Stimulated activated CD8-positive, alpha-beta memory T cell treated with anti-CD3 and anti-CD28 coated beads, Interleukin-4, amount 100 ng/mL, for 1 hour (primary cell): Measurements from ENCODE around the gene LGI1.

Experiments used
- DNase-seq, 2 donors: peaks; one replicate each; pipeline ENCODE4 v3.0.0-alpha.2; 2020; ENCODE audit warnings: low read depth in 2 of 2, low spot score in 1 of 2

LGI1 gene

DNA sequence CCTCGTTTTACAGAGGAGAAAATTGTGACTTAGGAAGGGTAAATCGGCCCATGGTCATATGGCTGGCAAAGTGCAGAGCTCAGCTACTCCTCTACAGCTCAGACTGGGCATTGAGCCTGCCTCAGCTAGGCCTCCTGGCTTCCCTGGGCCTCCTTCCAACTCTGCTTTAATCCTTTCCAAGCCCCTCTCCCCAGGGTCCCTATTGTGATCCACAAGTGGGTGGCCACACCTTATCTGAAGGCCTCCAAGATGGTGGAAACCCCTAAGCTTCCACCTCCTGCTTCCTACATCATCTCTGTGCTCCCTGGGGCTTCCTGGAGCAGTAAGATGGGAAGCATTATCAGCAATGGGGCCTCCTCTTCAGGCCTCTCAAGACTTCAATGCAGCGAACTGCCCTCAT, 3.0 kb upstream of the LGI1 start:
- DNase-seq: no peak

DNA sequence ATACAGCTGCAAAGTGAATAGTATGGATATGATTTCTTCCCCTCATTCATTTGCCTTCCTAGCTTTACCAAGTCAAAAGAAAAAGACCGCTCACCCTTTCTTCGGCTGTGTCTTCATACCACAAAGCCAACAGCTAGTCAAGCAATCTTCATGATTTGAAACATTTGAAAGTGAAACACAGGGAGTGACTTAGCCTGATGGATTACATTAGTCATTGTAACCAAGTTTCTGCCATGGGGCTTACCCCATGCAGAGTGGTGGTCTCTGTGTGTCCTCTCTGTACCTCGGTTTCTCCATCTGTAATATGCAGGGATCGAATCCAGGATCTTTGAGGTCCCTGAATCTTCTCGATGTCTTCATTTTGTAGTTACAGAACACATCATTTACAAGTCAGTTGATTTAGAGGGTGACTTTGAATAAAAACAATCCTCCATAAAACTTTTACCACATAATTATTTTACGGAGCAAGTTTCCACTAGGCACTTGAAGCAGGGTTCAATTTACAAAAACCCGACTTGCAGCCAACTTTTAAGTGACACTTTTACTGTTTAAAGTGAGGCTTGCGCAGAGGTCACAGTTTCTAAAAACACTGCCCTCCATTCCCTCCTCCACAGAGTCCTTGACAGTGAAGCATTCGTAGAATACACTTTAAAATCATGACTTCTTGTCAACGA, 2.2 kb upstream of the LGI1 start:
- no peak for DNase-seq

DNA sequence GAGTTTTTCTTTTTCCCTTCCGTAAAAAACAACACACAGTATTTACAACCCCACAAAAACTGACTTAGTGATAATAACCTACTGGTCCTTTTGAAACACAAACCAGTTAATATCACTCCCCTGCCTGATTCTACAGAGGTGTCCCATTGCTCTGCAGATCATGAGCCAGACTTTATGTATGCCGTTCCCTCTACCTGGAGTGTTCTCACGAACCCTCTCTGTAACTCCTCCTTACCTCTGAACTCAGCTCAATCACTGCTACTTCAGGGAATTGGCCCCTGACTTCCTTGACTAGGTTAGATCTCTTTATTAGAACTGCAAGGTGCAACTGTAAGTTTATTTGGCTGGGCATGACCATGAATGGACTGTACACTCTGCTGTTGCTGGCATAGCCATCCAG, 1.6 kb upstream of the LGI1 start:
- DNase-seq: no peak

DNA sequence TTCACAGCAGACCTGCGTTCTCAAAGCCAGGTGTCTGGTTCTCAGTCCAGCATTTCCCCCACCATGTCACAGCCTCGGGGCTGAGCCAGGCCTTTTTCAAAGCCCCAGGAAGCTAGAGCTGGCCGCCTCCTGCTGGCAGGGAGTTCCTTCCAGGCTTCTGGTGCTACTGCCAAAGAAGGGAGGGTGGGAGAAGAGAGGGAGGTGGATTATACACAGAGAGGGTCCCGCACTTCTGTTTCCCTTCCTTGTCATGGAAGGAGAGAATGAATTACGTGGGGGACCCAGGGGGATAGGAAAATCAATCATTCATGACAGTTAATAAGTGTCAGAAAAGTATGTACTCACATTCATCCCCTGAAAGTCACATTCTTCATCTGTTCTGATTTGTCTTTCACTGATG, 600 bp upstream of the LGI1 start:
- no peak for DNase-seq

DNA sequence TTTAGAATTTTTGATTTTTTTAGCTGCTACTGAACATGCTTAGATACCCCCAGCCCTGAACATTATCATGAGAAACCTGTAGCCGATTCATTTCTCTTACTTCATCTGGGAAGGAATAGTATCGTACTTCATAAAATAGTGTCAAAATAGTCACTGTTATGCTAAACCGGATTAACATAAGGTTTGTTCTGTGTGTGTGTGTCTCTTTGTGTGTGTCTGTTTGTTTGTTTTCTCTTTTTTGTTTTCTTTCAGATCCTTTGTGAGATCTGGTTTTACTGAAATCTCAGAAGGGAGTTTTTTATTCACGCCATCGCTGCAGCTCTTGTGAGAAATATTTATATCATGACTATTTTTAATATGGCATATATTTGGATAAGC, 761 bp downstream of the LGI1 start:
- DNase-seq: no peak

DNA sequence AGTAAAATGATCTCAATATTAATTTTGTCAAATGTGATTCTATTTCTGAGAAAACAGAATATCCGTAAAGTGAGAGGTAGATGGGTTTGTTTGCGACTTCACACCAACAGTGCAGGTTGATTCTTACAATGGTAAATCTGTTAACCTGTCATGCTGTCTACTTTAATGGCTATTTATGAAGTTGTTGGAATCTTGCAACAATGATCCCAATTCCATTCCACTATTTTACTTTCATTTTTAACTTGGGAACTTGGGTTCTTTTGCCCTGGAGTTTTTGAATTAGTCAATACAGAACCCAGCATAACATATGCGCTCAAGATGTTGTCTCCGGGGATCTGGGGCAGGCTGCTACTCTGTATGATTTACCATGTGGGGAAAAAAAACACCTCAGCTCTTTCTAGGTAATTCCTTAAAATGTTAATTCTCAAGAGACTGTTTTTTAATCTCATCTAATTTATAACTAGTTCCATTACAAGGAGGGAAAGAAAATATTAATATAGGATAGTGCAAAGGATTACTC, 1.2 kb downstream of the LGI1 start:
- no peak for DNase-seq

DNA sequence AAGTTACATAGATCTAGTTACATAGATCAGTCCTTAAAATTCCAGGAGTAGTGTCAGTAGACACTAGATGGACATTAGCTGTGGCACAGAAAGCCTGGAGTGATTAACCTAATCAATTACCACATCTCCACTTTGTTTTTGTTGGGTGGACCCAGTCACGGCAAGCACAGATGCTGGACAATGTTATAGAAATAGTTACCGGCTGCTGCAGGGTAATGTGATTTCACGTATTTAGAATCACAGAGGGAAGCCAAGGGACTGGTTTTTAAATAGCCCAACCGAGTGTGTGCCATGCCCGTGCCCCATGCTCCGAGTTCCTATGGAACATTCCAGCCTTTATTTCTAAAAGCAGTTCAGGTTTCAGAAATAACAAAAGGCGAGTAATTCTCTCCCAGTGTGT, 2.8 kb downstream of the LGI1 start:
- no peak for DNase-seq

DNA sequence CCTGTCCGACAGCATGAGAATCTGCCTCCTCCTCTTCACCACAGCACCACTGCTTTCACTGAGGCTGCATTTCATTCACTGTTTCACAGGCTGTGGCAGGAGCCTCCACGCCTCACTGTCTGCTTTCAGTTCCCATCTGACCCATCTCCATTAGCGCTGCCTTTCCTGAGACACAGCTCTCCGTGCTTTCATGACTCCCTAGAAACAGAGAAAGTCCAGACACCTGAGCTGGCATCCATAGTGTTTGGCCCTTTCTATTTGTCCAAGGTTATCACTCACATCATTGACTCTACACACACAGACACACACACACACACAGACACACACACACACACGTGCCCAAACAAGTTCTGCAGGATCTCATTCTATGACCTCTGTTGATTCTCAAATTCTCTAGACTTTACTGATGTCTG, 5.2 kb downstream of the LGI1 start:
- no peak for DNase-seq

DNA sequence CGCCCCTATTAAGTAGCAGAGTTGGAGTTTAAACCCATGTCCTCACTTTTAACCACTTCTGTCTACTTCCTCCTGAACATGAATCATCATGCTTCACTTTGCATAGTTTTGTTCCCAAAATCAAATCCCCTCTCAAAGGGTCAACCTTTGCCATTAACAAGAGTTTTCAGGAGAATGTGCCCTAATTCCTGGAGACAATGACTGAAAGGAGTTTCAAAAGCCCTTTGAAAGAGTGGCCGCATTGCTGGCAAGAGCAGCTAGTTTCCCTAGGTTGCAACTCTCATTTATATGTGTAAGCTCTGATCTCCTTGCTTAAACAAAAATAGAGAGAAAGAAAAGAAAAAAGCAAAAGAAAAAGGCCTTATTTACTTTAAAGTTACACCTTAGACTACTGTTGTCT, 9.2 kb downstream of the LGI1 start:
- no peak for DNase-seq

DNA sequence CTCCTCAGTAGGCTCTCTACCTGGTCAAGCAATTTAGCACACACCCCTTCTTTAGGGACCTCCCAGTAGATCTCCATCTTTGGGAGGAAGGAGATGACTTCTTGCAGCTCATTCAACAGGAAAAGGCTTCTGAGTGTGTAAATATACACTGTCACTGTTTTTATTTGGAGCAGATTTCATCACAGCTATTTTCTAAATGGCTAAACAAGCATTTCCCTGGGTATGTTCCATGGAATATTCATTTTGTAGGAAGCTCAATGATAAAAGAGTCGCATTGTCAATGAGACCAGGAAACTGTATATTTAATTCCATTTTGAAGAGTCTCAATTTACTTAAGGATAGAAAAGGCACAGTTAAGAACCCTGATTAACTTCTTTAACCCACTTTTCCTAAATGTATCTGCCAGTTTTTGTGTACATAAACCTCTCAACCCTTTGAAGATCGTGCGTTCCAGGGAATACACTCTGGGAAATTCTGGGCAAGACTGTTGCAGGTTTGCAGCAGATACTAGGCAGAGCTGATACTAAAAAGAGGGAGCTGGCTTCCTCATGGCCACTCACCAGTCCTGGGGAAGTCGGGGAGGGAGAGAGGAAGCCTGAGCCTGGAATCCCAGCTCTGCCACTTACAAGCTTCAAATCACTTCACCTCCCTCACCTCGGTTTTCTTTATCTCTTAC, 10.1 kb downstream of the LGI1 start:
- DNase-seq: no peak

DNA sequence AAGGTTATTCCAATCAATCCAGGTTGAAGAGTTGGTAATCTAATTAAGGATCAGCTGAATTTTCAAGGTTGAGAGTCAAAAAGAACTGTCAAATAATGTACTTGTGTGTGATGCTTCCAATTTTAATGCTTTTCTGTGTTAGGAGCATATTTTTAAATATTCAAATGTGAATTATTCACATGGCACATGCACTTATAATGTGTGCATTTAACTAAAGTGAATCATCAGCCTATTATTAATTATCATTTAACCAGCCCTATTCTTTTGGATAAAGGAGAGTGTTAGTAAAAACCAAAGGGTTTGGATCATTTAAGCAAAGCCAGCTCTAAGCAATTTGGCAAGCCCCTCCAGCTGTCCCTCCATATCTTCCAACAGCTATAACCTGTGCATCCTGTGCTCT, 11.2 kb downstream of the LGI1 start:
- no peak for DNase-seq

DNA sequence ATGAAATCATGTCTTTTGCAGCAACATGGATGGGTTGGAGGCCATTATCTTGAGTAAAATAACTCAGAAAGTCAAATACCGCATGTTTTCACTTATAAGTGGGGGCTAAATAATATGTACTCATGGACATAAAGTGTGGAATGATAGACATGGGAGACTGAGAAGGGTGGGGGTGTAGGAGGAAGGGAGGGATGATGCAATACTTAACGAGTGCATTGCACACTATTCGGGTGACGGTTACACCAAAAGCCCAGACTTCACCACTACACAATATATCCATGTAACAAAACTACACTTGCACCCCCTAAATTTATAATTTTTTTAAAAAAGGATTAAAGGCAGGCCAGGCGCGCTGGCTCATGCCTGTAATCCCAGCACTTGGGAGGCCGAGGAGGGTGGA, 13.6 kb downstream of the LGI1 start:
- no peak for DNase-seq

DNA sequence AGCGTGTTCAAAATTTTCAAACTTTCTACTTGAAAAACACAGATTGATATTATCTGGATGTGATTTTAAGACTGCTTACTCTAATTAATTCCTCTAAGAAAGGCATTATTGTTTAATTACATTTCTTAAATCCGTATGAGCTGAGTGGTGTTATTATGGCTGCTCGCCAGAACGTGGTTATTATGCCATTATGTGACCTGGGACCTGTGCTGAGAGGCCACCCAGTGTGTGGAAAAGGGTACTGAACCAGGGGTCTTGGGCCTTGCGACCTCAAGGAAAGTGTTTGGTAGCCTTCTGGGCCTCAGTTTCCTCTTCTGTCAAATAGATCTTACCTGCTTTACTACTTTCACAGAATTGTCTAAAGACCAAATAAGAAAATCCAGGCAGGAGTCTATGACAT, 15.4 kb downstream of the LGI1 start:
- no peak for DNase-seq

DNA sequence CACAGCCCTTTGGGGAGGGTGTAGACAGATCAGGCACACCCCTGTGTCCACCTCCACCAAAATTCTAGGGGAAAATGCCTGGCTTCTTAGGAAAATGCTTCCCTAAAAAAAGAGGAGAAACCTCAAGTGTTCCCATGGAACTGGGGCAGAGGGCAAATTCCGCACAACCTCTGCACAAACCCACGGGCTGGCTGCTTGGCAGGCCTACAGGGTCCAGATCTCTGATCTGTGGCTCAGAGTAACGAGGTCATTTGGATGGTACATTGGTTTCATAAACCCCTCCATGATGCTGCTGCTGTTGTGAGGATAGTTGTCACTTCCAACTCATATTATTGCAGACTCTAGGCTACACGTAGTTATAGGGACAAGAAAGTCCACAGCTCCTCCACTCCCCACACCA, 16.0 kb downstream of the LGI1 start:
- DNase-seq: no peak

DNA sequence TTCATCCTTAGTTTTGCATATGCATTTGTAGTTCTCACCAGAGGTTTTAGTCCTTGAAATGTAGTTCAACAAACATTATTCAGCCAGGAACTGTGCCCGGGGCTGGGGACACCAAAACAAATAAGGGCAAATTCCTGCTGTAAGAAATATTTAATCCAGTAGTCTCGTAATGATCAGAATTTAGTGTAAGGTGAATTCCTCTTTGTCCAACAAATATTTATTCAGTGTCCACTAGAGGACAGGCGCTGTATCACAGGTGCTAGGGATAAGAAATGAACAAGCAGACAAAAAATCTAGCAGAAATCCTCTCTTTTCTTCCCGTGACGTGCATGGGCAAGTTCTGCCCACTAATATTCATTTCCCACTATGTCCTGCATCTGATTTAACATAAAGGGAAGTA, 17.6 kb downstream of the LGI1 start:
- no peak for DNase-seq

DNA sequence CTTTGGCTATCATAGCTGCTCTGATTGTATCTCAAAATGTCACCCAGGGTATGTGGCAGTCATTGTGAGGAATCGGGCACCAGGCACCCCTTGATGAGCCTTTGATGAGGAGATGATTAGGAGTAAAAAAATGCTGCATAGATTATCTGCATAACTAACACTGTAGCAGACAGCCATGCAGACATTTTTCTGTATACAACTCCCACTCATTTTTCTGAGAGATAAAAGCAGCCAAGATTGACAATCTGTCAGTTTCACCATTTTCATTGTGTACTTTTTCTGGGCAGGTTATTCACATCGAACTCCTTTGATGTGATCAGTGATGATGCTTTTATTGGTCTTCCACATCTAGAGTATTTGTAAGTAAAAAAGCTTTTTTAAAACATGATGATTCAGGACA, 19.4 kb downstream of the LGI1 start:
- no peak for DNase-seq

DNA sequence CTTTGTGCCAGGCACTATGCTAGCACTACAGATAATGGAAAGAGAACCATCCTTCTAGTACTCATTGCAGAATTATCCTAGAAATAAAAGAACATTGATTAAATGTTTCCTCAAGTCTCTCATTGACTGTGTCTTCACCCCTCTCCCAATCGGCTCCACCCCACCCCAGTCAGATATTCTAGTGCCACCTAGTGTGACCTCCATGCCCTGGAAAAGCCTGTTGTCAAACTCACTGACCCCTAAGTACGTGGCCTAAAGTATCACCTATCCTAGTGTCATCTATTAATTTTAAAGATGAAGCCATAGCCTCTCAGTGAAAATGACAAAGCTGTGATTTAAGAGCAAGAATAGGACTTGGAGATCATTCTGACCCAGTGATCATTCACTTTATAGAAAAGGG, 26.3 kb downstream of the LGI1 start:
- no peak for DNase-seq

DNA sequence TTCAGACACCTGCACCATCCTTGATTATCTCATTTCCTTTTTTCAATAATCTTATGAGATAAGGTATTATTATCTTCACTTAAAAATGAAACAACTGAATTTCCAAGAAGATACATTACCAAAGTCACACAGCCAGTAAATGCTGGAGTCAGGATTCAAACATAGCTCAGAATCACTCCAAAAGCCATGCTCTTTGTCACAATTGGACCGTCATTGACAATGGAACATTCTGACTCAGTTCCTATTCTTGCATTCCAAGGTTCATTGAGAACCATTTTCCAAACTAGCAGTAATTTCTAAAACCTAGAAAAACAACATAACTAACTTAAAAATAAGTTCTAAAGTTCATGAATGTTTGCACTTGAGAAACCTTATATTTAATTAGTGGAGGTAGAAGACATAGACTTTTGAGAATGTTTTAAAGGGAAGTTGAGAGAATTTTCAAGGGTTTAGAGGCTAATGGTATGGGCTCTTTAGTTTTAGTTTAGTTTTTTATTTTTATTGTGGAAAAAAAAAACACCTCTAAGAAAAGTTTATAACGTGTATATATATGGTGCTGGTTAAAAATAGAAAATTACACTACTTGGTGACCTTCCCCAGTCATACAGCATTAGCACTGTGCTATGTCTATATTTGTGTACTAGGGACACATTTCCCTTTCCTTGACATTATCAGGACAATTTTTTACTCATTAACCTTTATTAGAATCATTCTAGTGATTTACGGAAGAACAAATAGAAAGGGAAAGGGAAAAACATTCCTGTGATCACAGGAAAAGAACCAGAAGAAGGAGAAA, 30.9 kb downstream of the LGI1 start:
- DNase-seq: no peak

DNA sequence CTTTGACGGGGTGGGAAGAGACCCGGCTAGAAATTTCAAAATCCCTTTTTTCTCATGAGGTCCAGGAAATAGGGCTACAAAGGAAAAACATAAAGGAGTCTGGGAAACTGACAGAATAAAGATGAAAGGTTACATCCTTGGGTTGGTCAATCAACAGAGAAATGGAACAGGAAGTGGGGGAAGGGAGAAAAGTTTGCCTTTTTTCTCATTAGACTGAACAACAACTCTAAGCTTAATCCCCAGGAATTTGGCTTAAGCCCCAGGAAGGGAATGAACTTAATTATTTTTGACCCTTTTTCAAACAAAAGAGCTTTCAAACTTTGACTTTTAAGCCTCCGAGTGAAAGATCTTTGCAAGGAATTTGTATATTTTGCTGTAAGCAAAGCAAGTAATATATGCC, 32.7 kb downstream of the LGI1 start:
- no peak for DNase-seq

DNA sequence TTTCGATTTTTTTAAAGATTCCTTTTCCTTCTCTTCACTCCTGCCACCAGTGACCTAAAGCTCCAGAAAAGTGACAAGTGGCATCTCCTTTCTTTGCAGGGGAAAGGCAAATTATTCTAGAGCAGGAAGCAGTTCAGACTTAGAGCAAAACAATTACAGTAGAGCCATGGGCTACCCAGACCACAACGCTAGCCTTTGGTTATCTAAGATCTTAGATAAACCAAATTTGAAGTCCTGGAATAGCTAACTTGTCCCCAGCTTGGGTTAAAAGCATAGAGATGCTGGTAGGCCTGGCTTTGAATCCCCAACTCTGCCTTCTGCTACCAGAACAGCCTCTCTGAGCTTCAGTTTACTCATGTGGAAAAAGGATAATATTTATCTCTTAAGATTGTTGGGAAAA, 38.4 kb downstream of the LGI1 start:
- no peak for DNase-seq

DNA sequence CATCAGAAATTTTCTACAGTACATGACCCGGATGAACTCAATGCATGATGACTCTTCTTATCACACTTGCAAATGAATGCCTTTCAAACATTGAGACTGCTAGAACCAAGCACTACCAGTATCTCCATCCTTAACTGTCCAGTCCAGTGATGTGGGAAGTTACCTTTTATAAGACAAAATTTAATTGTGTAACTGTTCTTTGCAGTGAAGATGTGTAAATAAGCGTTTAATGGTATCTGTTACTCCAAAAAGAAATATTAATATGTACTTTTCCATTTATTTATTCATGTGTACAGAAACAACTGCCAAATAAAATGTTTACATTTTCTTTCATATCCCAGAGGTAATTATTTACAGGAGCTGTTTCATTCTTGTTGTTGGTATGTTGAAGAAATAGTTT, 40.1 kb downstream of the LGI1 start:
- DNase-seq: no peak

DNA sequence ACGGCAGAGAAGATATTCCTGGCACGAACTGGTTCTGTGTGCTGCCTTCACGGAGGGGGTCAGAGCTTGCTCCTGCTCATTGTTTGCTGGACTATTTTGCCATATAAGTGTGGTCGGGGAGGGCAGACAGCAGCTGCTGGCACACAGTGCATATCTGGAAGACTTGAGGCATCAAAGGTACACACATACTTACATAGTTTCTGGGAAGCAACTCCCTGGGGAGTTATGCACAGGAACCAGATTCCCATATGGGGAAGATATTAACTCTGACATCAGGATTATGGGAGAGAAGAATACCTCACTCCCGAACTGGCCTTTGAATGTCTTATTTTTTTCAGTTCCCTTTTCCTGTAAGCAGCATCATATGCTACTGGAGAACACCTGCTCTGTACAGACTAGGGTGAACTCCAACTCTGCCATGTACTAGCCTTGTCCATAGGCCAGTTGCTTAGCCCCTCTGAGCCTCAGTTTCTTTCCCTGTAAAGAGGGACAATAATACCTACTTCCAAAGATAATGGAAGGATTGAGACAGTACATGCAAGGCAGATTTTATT, 41.5 kb downstream of the LGI1 start:
- no peak for DNase-seq
